ENCODE data around the gene C1GALT1C1L. TPM values are rescaled to one million over a fixed set of nuclear protein-coding genes. Genes with fewer than 3 reads are reported as not detected.
A peak's percentile ranks its signal among the peaks of the same experiment; 100 is the strongest.
"Not testable (repeated sequence)": the region's sequence is repeated elsewhere in the genome, so short reads cannot be mapped to it uniquely, and the experiment has no call there.

The C1GALT1C1L gene
- total and polyA plus RNA-seq, 2 donors (not counting 1 experiment from before 2014, with no cell fraction given) = 0.33 to 1.9 TPM

- no peaks in the 10 kb centered on the region for H3K9me3 ChIP-seq (ENCODE audit: control insufficient read depth, insufficient read depth, low read depth, low read length)
These were observed 23.5 kb upstream of the C1GALT1C1L start for GRCh38 chr2:43699761-43700160.

GRCh38 chr2:43698140-43698539, 21.9 kb upstream of the C1GALT1C1L start:
- H3K36me3 ChIP-seq (ENCODE audit: control insufficient read depth, insufficient read depth, low read length); H3K79me2 ChIP-seq (ENCODE audit: control insufficient read depth, insufficient read depth, low read length); H3K9ac ChIP-seq (ENCODE audit: insufficient read depth, low read length); H3K4me1 ChIP-seq (ENCODE audit: control insufficient read depth, extremely low read depth, insufficient read depth, low read length); DNase-seq (ENCODE audit: low read depth in 2 of 2); H3K4me2 ChIP-seq (ENCODE audit: extremely low read depth, insufficient read depth, low read length); H3K27me3 ChIP-seq (ENCODE audit: control insufficient read depth, insufficient read depth, low read length); H4K20me1 ChIP-seq (ENCODE audit: control insufficient read depth, extremely low read depth, insufficient read depth, low read length); H3K9me3 ChIP-seq (ENCODE audit: control insufficient read depth, insufficient read depth, low read depth, low read length); H3K4me3 ChIP-seq (replicated peaks in 1 of 4; ENCODE audit: control extremely low read depth in 1 of 4, insufficient read depth in 1 of 4, low read depth in 3 of 4, low read length in 4 of 4); H3K27ac ChIP-seq (ENCODE audit: insufficient read depth, low read length): not testable (repeated sequence)
- peak overlapping the region; percentile 6 for H2AFZ ChIP-seq (ENCODE audit: low read length)

More at GRCh38 chr2:43699761-43700160, 23.5 kb upstream of the C1GALT1C1L start:
- peak overlapping the region; percentile 42 for H2AFZ ChIP-seq (ENCODE audit: low read length)
- H3K79me2 ChIP-seq (ENCODE audit: control insufficient read depth, insufficient read depth, low read length) = no peaks in the 10 kb centered on the region
- TF ChIP-seq, protein P1, sequence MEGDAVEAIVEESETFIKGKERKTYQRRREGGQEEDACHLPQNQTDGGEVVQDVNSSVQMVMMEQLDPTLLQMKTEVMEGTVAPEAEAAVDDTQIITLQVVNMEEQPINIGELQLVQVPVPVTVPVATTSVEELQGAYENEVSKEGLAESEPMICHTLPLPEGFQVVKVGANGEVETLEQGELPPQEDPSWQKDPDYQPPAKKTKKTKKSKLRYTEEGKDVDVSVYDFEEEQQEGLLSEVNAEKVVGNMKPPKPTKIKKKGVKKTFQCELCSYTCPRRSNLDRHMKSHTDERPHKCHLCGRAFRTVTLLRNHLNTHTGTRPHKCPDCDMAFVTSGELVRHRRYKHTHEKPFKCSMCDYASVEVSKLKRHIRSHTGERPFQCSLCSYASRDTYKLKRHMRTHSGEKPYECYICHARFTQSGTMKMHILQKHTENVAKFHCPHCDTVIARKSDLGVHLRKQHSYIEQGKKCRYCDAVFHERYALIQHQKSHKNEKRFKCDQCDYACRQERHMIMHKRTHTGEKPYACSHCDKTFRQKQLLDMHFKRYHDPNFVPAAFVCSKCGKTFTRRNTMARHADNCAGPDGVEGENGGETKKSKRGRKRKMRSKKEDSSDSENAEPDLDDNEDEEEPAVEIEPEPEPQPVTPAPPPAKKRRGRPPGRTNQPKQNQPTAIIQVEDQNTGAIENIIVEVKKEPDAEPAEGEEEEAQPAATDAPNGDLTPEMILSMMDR (conservative IDR thresholded peaks at IDR 0.05 in 1 of 2, IDR thresholded peaks at IDR 0.05 in 1 of 2; ENCODE audit: low read depth in 1 of 2, low read length in 2 of 2) = no peak
- TF ChIP-seq EZH2 (IDR thresholded peaks at IDR 0.05; ENCODE audit: low read length, missing control alignments) = no peak
- no peaks in the 10 kb centered on the region for H3K4me1 ChIP-seq (ENCODE audit: control insufficient read depth, extremely low read depth, insufficient read depth, low read length)
- H3K27ac ChIP-seq (ENCODE audit: insufficient read depth, low read length) = no peak overlapping the region
- no peaks in the 10 kb centered on the region for H3K36me3 ChIP-seq (ENCODE audit: control insufficient read depth, insufficient read depth, low read length)
- no peaks in the 10 kb centered on the region for H3K27me3 ChIP-seq (ENCODE audit: control insufficient read depth, insufficient read depth, low read length)
- no peaks in the 10 kb centered on the region for H4K20me1 ChIP-seq (ENCODE audit: control insufficient read depth, extremely low read depth, insufficient read depth, low read length)
- DNase-seq (ENCODE audit: low read depth in 2 of 2) = no peak
- no peak overlapping the region for H3K9ac ChIP-seq (ENCODE audit: insufficient read depth, low read length)
- no peak overlapping the region for H3K4me2 ChIP-seq (ENCODE audit: extremely low read depth, insufficient read depth, low read length)
- no peak overlapping the region for H3K4me3 ChIP-seq (replicated peaks in 1 of 4; ENCODE audit: control extremely low read depth in 1 of 4, insufficient read depth in 1 of 4, low read depth in 3 of 4, low read length in 4 of 4)

DNA sequence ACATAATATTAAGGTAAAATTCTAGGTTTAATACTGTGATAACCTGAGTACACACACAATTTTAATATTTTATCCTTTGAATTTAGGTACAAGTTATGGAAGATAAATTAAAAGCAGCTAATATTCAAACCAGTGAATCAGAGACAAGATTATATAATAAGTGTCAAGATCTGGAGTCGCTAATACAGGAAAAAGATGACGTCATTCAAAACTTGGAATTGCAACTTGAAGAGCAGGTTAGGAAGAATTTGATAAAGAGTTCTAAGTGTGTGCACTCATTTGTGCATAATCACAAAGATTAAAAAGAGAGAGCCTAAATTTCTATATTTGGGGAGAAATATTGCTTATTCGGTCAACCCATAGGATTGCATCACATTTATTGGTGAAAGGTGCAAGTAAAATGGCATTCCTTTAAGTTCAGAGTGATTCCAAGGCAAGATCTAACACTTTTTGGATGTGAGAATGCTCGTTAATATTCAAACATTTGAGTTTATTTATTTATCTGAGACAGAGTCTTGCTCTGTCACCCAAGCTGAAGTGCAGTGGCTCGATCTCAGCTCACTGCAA, 16.3 kb upstream of the C1GALT1C1L start:
- no peak overlapping the region for H2AFZ ChIP-seq (ENCODE audit: low read length)
- no peak overlapping the region for H3K27ac ChIP-seq (ENCODE audit: insufficient read depth, low read length)
- no peaks in the 10 kb centered on the region for H3K4me1 ChIP-seq (ENCODE audit: control insufficient read depth, extremely low read depth, insufficient read depth, low read length)
- no peaks in the 10 kb centered on the region for H3K9me3 ChIP-seq (ENCODE audit: control insufficient read depth, insufficient read depth, low read depth, low read length)
- H3K9ac ChIP-seq (ENCODE audit: insufficient read depth, low read length) = no peak overlapping the region
- no peaks in the 10 kb centered on the region for H3K36me3 ChIP-seq (ENCODE audit: control insufficient read depth, insufficient read depth, low read length)
- H4K20me1 ChIP-seq (ENCODE audit: control insufficient read depth, extremely low read depth, insufficient read depth, low read length) = no peaks in the 10 kb centered on the region
- TF ChIP-seq, protein P1 (conservative IDR thresholded peaks at IDR 0.05 in 1 of 2, IDR thresholded peaks at IDR 0.05 in 1 of 2; ENCODE audit: low read depth in 1 of 2, low read length in 2 of 2) = no peak
- TF ChIP-seq EZH2 (IDR thresholded peaks at IDR 0.05; ENCODE audit: low read length, missing control alignments) = no peak
- no peak overlapping the region for H3K4me2 ChIP-seq (ENCODE audit: extremely low read depth, insufficient read depth, low read length)
- no peaks in the 10 kb centered on the region for H3K79me2 ChIP-seq (ENCODE audit: control insufficient read depth, insufficient read depth, low read length)
- H3K4me3 ChIP-seq (replicated peaks in 1 of 4; ENCODE audit: control extremely low read depth in 1 of 4, insufficient read depth in 1 of 4, low read depth in 3 of 4, low read length in 4 of 4) = no peak overlapping the region
- DNase-seq (ENCODE audit: low read depth in 2 of 2) = no peak
- H3K27me3 ChIP-seq (ENCODE audit: control insufficient read depth, insufficient read depth, low read length) = no peaks in the 10 kb centered on the region
